Activated CD8-positive, alpha-beta T cell treated with anti-CD3 and anti-CD28 coated beads for 36 hours (primary cell): ENCODE data around the gene SASH3. TPM values are rescaled to one million over a fixed set of nuclear protein-coding genes. Genes with fewer than 3 reads are reported as not detected.

ENCODE experiments used
- ATAC-seq: fragments of 200-7000 bp; cut with Tn5 transposase; one replicate; pipeline ENCODE4 v1.10.0; 2021; ENCODE audit warnings: mild to moderate bottlenecking, moderate library complexity
- CTCF ChIA-PET: fragments of 350-600 bp; sonication (Branson Sonifier 250); formaldehyde crosslinking; loops from one replicate; lab custom pipeline; 2021; ENCODE audit warnings: antibody characterized with exemption; lab: Charles Lee
- POLR2A ChIA-PET: fragments of 350-600 bp; sonication (Branson Sonifier 250); formaldehyde crosslinking; loops from one replicate; lab custom pipeline; 2021; ENCODE audit warnings: antibody characterized with exemption; lab: Charles Lee
- DNase-seq: peaks from one replicate; pipeline ENCODE4 v3.0.0-alpha.2; 2020
- H3K27ac Mint-ChIP-seq: one replicate; pipeline ENCODE4 v1.8.0; 2021; ENCODE audit warnings: mild to moderate bottlenecking, mixed read lengths
- H3K27me3 Mint-ChIP-seq: one replicate; pipeline ENCODE4 v1.8.0; 2021; ENCODE audit warnings: mixed read lengths
- H3K36me3 Mint-ChIP-seq: one replicate; pipeline ENCODE4 v1.8.0; 2021; ENCODE audit warnings: low read depth, mixed read lengths
- H3K4me1 Mint-ChIP-seq: one replicate; pipeline ENCODE4 v1.8.0; 2021; ENCODE audit warnings: low read depth, mixed read lengths
- H3K4me3 Mint-ChIP-seq: one replicate; pipeline ENCODE4 v1.8.0; 2021; ENCODE audit warnings: mild to moderate bottlenecking, moderate library complexity, mixed read lengths
- H3K9me3 Mint-ChIP-seq: one replicate; pipeline ENCODE4 v1.8.0; 2021; ENCODE audit warnings: mixed read lengths
- CTCF ChIP-seq: fragments of 200-600 bp; IDR thresholded peaks from one replicate; pipeline ENCODE4 v1.8.0; 2022; ENCODE audit warnings: antibody characterized with exemption, mild to moderate bottlenecking
- intact Hi-C: fragments of 100-400 bp; cut with micrococcal nuclease; formaldehyde crosslinking; loops from one replicate; pipeline ENCODE4 v1.10.0; 2022
- total RNA-seq, 2 experiments: library from RNA; stranded (reverse); gene quantifications; one replicate each; pipeline ENCODE4 v1.2.3, GENCODE V29; 2021

Gene SASH3
- total RNA-seq, 2 experiments from 2014 or later: 117 to 123 TPM

DNA sequence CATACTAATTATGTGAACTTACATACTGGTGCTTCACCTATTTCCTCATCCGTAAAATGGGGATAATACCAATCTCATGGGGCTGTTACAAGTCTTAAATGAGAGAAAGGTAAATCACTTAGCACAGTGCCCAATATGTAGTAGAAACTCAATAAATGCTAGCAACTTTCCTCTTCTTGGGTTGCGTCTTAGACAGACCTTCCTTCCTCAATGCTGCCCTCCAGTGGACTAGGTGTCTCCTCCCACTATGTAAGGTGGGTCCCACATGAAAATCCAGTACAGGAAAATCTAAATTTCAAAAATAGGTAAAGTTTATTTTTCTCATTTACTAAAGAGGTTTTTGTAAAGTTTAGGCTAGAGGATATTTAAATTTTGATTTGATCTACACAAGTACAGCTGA, 43.4 kb downstream of the SASH3 start:
- ATAC-seq (peak; percentile 73), DNase-seq (peak; percentile 61)
- ChIA-PET CTCF (interaction anchor here (0.7 to 2.9 kb wide), 32 partner anchors 9 to 237 kb away, joined by 3 to 26 read pairs (median 4); partner anchors contain the start of genes APLN and UTP14A), POLR2A (interaction anchor here (1.2 kb wide), 1 partner anchor 67 kb away, joined by 4 read pairs; no protein-coding TSS in a partner anchor)
- Mint-ChIP-seq H3K9me3 (no peaks in the 10 kb centered on the region), H3K4me1 (peaks cover 13% of the 10 kb centered on the region), H3K27me3 (no peaks in the 10 kb centered on the region), H3K36me3 (peaks cover 14% of the 10 kb centered on the region), H3K4me3 (no peak overlapping the region), H3K27ac (peak overlapping the region; percentile 88)
- TF ChIP-seq CTCF: peak; percentile 68
- intact Hi-C loops: loop anchor here (5.0 to 10.0 kb wide), 3 partner anchors 68 to 188 kb away; no protein-coding TSS in a partner anchor

- intact Hi-C loops: loop anchor here (5.0 to 10.0 kb wide), 3 partner anchors 69 to 189 kb away; no protein-coding TSS in a partner anchor
- no peaks in the 10 kb centered on the region for H3K27me3 Mint-ChIP-seq
- peaks cover 14% of the 10 kb centered on the region for H3K36me3 Mint-ChIP-seq
- peak overlapping the region; percentile 88 for H3K27ac Mint-ChIP-seq
- DNase-seq (peak; percentile 35), ATAC-seq (peak; percentile 53)
- ChIA-PET POLR2A (interaction anchor here (1.2 kb wide), 1 partner anchor 67 kb away, joined by 4 read pairs; no protein-coding TSS in a partner anchor), CTCF (interaction anchor here (0.7 to 2.9 kb wide), 29 partner anchors 10 to 237 kb away, joined by 3 to 26 read pairs (median 4); partner anchors contain the start of genes APLN and UTP14A)
- TF ChIP-seq CTCF: peak; percentile 8
- peaks cover 13% of the 10 kb centered on the region for H3K4me1 Mint-ChIP-seq
- H3K9me3 Mint-ChIP-seq: no peaks in the 10 kb centered on the region
- H3K4me3 Mint-ChIP-seq: no peak overlapping the region
Measured at GRCh38 chrX:129823522-129823921, 43.8 kb downstream of the SASH3 start.

- Mint-ChIP-seq H3K36me3 (peaks cover 14% of the 10 kb centered on the region), H3K4me1 (peaks cover 13% of the 10 kb centered on the region), H3K27me3 (no peaks in the 10 kb centered on the region), H3K9me3 (no peaks in the 10 kb centered on the region), H3K27ac (no peak overlapping the region), H3K4me3 (no peak overlapping the region)
- TF ChIP-seq CTCF: no peak
- ATAC-seq: no peak
- intact Hi-C loops: loop anchor here (5.0 to 10.0 kb wide), 3 partner anchors 70 to 190 kb away; no protein-coding TSS in a partner anchor
- POLR2A ChIA-PET: no interaction called here
- CTCF ChIA-PET: interaction anchor here (1.7 to 2.9 kb wide), 4 partner anchors 99 to 236 kb away, joined by 6 to 18 read pairs (median 9); no protein-coding TSS in a partner anchor
- no peak for DNase-seq
Measured at GRCh38 chrX:129824620-129825019, 44.9 kb downstream of the SASH3 start.

DNA sequence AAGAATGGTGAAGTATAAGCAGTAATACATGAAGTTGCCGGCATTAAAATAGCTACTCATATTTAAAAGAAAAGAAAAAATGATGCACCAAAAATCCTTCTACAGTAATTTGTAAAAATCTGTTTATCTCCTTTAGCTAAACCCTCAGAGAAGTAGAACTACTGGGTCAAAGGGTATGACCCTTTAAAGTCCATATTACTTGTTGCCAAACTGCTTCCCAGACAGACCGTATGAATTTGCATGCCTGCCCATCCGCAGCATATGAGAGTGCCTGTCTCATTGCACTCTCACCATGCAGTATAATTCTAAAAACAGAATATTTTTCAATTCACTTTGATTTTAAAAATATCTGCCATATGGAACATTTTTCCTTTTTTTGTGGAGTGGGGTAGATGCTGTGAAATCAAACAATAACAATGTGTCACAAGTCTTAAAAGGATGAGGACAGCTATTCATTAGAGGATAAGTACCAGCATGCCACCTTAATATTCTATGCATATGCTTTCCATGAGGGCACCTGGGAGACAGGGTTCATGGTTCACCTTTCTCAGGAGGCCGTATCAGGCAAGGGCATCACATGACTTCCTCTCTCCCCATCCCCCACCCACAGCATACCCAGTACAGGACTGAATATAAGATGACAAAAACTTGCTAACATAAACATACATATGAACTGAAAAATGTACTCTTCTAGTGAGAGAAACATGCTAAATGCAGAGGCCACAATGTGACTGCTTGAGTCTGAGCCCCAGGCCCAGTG, 46.2 kb downstream of the SASH3 start:
- Mint-ChIP-seq H3K27ac (no peak overlapping the region), H3K4me3 (no peak overlapping the region)

More for the DNA sequence above, 46.2 kb downstream of the SASH3 start:
- TF ChIP-seq CTCF: no peak
- ChIA-PET POLR2A (no interaction called here), CTCF (interaction anchor here (0.7 to 1.8 kb wide), 2 partner anchors 70 to 221 kb away, joined by 3 to 9 read pairs; no protein-coding TSS in a partner anchor)
- H3K4me1 Mint-ChIP-seq: peaks cover 13% of the 10 kb centered on the region
- intact Hi-C loops: loop anchor here (10.0 kb wide), 2 partner anchors 71 to 191 kb away; no protein-coding TSS in a partner anchor
- no peak for ATAC-seq
- peaks cover 12% of the 10 kb centered on the region for H3K36me3 Mint-ChIP-seq
- H3K9me3 Mint-ChIP-seq: no peaks in the 10 kb centered on the region
- DNase-seq: peak; percentile 15
- no peaks in the 10 kb centered on the region for H3K27me3 Mint-ChIP-seq
